ENCODE data around the gene ABTB2. TPM values are rescaled to one million over a fixed set of nuclear protein-coding genes. Genes with fewer than 3 reads are reported as not detected.

ABTB2 gene
- total and polyA plus RNA-seq, 2 of the 8 experiments (the other 6 are each of a cell fraction or from before 2014, with no cell fraction given), result 7.7 to 10.2 TPM

DNA sequence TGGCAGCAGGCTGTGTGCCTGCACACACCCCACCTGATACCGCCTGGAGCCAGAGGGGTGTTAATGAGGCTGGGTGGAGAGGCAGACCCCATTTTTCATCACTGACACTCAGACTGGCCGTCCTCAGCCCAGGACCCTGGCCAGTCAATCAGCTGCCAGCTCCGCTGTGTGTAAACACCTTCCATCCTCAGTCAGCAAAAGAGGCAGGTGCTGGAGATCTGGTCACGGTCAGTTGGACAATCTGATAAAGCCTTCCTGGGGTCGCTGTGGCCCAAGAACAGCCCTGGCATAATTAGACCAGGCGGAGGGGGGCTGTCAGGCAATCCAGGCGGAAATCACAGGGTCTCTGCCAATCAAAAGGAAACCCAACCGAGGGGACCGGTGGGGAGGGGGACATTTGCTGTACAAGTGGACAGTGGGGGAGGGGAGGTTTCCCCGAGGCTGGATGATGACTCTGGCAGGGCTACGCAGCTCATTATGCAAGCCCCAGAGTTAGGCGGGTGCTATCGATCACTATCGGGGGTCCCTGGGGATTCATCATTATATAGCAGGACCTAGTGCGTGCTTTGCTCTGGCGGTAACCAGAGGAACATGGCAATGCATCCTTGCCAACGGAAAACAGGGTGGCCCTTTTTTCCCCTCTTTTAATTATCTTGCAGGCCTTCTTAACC is 72.9 kb downstream of the ABTB2 start (continued):
- TF ChIP-seq CHD1 (IDR thresholded peaks at IDR 0.05; ENCODE audit: low read depth, low read length) (no peak), YY1 (IDR thresholded peaks at IDR 0.05; ENCODE audit: low read depth, low read length) (no peak), SUZ12 (IDR thresholded peaks at IDR 0.05; ENCODE audit: low read length) (no peak), CBX8 (IDR thresholded peaks at IDR 0.05; ENCODE audit: borderline replicate concordance, low read depth, low read length) (no peak), MAFK (IDR thresholded peaks at IDR 0.05; ENCODE audit: low read depth, low read length) (no peak), CBX5 (IDR thresholded peaks at IDR 0.05; ENCODE audit: low read depth, low read length) (no peak), KDM4A (IDR thresholded peaks at IDR 0.05; ENCODE audit: low read depth, low read length, severe bottlenecking) (no peak), KDM5A (IDR thresholded peaks at IDR 0.05; ENCODE audit: low read length) (no peak), TAF7 (optimal IDR thresholded peaks at IDR 0.05; ENCODE audit: borderline replicate concordance, low read depth, low read length) (no peak)
- TF ChIP-seq, protein P1, sequence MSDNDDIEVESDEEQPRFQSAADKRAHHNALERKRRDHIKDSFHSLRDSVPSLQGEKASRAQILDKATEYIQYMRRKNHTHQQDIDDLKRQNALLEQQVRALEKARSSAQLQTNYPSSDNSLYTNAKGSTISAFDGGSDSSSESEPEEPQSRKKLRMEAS (IDR thresholded peaks at IDR 0.05), result no peak
